Neutrophil (primary cell): ENCODE data around the gene BCL2L11.

Experiments
- H3K27ac ChIP-seq: fragments of 200-600 bp; sonication (generic); 2 replicates; pipeline ENCODE4 v1.5.1; 2016; ENCODE audit warnings: mild to moderate bottlenecking, moderate library complexity
- H3K27me3 ChIP-seq: fragments of 200-600 bp; sonication (generic); 2 replicates; pipeline ENCODE4 v1.6.0; 2016; ENCODE audit warnings: mild to moderate bottlenecking
- H3K36me3 ChIP-seq: fragments of 200-600 bp; sonication (generic); 2 replicates; pipeline ENCODE4 v1.5.1; 2017
- H3K4me1 ChIP-seq, 2 experiments: fragments of 200-600 bp in 1 of 2; sonication (generic) in 1 of 2; 1 replicate in 1 of 2; 2 replicates in 1 of 2; pipeline versions ENCODE4 v1.5.1 to v1.6.1; 2013 to 2016; ENCODE audit warnings: low read depth in 1 of 2, low read length in 1 of 2, mild to moderate bottlenecking in 1 of 2, moderate library complexity in 1 of 2; ENCODE audit not compliant: control insufficient read depth in 1 of 2, insufficient read depth in 1 of 2
- H3K4me3 ChIP-seq, 2 experiments: fragments of 200-600 bp in 1 of 2; sonication (generic) in 1 of 2; 1 replicate in 1 of 2; 2 replicates in 1 of 2; pipeline ENCODE4 v1.5.1; 2013 to 2016; ENCODE audit warnings: low read depth in 1 of 2, low read length in 1 of 2, mild to moderate bottlenecking in 1 of 2, moderate library complexity in 1 of 2
- H3K9me3 ChIP-seq: fragments of 200-600 bp; sonication (generic); 2 replicates; pipeline ENCODE4 v1.5.1; 2016
- TF ChIP-seq, protein P1 (sequence below): fragments of 200-600 bp; sonication (generic); IDR thresholded peaks from 2 replicates; pipeline ENCODE4 v1.5.1; 2016; ENCODE audit warnings: antibody characterized with exemption

Gene BCL2L11

DNA sequence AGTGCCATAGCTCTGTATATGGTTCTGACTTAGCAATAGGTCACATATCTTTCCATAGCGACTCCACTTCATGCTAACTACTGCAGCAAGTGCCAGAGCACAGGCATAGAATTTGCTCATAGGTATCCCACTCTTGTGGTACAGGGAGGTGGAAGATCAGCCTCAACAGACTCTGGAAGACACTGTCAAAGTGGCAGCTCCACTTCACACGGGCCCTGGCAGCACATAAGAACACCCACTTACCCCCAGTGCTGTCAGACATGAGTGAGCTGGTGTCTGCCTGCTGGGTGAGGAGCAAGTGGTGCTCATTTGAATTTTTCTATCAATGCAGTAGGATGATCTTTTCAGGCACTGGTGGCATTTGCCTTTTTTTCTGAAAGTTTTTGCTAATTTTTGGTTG, 48.6 kb downstream of the BCL2L11 start:
- peaks cover 22% of the 10 kb centered on the region for H3K36me3 ChIP-seq
- no peaks in the 10 kb centered on the region for H3K4me1 ChIP-seq
- peaks cover 66% of the 10 kb centered on the region for H3K27me3 ChIP-seq
- no peaks in the 10 kb centered on the region for H3K9me3 ChIP-seq
- H3K4me3 ChIP-seq: no peak overlapping the region
- TF ChIP-seq, protein P1, sequence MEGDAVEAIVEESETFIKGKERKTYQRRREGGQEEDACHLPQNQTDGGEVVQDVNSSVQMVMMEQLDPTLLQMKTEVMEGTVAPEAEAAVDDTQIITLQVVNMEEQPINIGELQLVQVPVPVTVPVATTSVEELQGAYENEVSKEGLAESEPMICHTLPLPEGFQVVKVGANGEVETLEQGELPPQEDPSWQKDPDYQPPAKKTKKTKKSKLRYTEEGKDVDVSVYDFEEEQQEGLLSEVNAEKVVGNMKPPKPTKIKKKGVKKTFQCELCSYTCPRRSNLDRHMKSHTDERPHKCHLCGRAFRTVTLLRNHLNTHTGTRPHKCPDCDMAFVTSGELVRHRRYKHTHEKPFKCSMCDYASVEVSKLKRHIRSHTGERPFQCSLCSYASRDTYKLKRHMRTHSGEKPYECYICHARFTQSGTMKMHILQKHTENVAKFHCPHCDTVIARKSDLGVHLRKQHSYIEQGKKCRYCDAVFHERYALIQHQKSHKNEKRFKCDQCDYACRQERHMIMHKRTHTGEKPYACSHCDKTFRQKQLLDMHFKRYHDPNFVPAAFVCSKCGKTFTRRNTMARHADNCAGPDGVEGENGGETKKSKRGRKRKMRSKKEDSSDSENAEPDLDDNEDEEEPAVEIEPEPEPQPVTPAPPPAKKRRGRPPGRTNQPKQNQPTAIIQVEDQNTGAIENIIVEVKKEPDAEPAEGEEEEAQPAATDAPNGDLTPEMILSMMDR: no peak
- H3K27ac ChIP-seq: no peak overlapping the region

DNA sequence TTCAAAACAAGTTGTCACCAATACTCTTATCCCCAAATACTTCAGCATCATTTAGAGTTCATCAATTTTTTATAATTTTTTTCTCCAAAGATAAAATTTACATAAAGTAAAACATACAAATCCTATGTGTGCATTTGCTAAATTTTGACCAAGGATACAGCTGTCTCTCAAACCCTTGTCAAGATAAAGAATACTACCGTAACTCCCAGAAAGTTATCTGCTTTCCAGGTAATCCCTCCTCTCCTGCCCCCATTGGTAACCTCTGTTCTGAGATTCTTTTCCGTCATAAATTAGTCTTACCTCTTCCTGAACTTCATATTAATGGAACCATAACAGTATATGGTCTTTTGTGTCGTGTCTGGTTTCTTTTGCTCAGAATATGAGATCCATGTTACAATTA, 49.2 kb downstream of the BCL2L11 start:
- peaks cover 70% of the 10 kb centered on the region for H3K27me3 ChIP-seq
- H3K27ac ChIP-seq: no peak overlapping the region
- peaks cover 15% of the 10 kb centered on the region for H3K36me3 ChIP-seq
- no peak overlapping the region for H3K4me3 ChIP-seq
- TF ChIP-seq, protein P1: no peak
- H3K9me3 ChIP-seq: no peaks in the 10 kb centered on the region
- no peaks in the 10 kb centered on the region for H3K4me1 ChIP-seq

DNA sequence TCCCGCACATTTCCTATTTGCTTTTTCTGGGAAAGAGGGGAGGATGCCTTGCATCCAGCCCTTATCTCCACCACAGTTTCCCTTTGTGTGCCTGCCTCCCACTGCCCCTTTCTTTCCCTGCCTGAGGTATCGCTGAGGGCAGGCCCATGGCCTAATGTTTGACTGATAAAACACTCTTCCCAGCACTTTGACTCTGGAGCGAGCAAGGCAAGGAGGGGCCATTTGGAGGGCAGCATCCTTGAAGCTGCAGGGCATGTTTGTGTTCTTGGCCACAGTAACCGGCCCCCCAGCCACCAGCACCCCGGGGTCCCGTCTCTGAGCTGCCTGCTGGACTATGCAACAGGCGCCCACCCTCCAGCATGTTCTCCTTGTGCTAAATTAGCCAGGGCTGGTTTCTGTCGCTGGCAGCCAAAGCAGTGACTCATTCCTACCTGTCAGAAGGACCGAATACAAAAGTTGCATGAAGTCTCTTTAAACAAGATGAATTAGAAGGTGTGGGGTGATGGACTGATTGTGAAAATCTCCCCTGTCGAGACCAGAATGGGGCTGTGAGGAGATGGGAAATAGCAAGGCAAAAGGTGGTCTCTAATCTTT, 50.7 kb downstream of the BCL2L11 start:
- H3K4me1 ChIP-seq: no peaks in the 10 kb centered on the region
- TF ChIP-seq, protein P1: no peak

DNA sequence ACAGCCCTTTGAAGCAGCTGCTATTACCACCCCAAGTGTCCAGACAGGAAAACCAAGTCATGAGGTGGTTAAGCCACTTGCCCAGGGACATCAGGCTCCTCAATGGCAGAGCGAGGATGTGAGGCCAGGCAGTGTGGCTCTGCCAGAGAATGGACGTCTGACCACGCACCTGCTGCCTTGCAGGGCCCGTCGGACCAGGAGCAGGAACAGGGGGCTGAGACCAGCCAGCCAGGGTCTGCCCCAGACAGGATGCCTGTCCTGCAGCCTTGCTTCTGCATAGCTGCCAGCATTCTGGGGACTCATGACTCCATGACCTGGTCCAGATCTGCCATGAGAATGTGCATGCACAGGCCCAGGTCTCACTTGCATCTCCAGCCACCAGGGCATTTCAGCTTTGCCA, 52.0 kb downstream of the BCL2L11 start:
- no peaks in the 10 kb centered on the region for H3K9me3 ChIP-seq
- no peaks in the 10 kb centered on the region for H3K36me3 ChIP-seq
- TF ChIP-seq, protein P1: no peak
- H3K27ac ChIP-seq: no peak overlapping the region
- H3K27me3 ChIP-seq: peaks cover 82% of the 10 kb centered on the region
- no peak overlapping the region for H3K4me3 ChIP-seq
- no peaks in the 10 kb centered on the region for H3K4me1 ChIP-seq

More for the DNA sequence above, 50.7 kb downstream of the BCL2L11 start:
- peaks cover 83% of the 10 kb centered on the region for H3K27me3 ChIP-seq
- H3K36me3 ChIP-seq: peaks cover 2% of the 10 kb centered on the region
- no peak overlapping the region for H3K27ac ChIP-seq
- no peak overlapping the region for H3K4me3 ChIP-seq
- no peaks in the 10 kb centered on the region for H3K9me3 ChIP-seq

DNA sequence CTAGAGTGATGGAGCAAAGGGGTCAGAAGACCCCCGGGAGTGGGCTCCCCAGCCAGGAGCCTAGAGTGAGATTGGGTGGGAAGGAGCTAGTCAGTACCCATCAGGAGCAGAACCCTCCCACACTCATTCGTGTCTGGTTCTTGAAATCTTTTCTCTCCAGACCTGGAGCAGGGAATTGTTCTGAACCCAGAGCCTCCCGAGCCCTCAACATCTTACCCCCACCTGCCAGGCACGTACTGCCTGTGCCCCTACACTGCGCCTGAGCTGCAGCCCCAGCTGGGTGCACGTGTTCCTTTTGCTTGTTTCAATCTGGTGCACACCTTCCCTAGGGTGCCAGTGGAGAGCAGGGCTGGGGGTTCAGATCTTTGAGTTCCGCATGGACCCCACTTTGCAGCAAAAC, 52.6 kb downstream of the BCL2L11 start:
- TF ChIP-seq, protein P1: no peak
- no peaks in the 10 kb centered on the region for H3K36me3 ChIP-seq
- H3K27me3 ChIP-seq: peaks cover 78% of the 10 kb centered on the region
- H3K9me3 ChIP-seq: no peaks in the 10 kb centered on the region
- H3K4me1 ChIP-seq: no peaks in the 10 kb centered on the region
- H3K4me3 ChIP-seq: no peak overlapping the region
- H3K27ac ChIP-seq: no peak overlapping the region
